ENCODE measurements around the gene ANKRD50.

Gene ANKRD50

DNA sequence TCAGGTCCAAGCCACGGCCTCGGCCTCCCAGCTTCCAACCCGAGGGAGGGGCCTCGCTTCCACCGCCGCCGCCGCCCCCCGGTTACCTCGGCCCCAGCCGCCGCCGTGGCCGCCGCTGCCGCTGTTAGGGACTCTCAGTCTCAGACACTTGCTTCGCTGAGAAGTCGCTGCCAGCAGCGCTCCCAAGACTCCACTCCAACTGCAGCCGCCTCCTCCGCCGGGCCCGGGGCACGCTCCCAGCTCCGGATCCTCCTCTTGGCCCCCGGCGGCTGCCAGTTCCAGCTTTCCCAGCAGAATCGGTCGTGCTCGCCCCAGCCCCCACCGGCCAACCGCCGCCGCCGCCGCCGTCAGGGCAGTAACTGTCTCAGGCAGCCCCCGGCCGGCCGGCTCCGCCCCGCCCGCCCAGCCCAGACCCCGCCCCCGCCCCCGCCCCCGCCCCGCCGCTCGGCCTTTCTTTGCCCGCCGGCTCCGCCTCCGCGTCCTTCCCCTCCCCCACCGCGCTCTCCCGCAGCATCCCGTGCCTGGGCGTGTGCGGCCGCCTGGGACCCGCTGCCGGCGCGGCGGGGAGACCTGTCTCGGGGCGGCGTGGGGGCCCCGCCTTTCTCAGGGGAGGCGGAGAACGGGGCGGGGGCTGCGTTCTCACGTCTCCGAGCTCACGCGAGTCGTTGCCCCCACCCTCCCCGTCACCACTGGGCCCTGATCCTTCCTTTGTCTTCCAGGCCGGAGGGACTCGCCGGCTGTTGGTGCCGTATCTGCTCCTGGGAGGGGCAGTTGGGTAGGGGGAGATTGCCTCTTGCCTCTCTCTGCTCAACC lies at the start of gene ANKRD50:
ANKRD50 (minus strand) TSS at position 361 of the 813 bp plus-strand sequence. CDS start 2,221 bp downstream, outside the sequence.
- DNase-seq: no peak

DNA sequence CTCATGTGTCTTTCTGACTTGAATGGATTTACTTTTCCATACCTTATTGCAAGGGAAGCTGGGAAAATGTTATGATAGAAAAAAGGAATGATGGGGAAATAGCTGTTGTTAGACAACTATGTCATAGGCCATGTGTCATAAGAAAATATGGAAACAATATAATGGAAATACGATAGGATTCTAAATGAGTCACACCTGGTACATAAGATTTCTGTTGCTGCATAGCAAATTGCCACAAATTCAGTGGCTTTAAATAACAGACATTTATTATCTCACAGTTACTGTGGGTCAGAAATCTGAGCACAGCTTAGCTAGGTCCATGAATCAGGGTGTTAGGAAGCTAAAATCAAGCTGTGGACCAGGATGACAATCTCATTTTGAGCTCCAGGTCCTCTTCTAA lies 44.6 kb upstream of the ANKRD50 start:
- no peak for DNase-seq

- no peak for DNase-seq
Observed at GRCh38 chr4:124754681-124755080, 42.1 kb upstream of the ANKRD50 start.

DNA sequence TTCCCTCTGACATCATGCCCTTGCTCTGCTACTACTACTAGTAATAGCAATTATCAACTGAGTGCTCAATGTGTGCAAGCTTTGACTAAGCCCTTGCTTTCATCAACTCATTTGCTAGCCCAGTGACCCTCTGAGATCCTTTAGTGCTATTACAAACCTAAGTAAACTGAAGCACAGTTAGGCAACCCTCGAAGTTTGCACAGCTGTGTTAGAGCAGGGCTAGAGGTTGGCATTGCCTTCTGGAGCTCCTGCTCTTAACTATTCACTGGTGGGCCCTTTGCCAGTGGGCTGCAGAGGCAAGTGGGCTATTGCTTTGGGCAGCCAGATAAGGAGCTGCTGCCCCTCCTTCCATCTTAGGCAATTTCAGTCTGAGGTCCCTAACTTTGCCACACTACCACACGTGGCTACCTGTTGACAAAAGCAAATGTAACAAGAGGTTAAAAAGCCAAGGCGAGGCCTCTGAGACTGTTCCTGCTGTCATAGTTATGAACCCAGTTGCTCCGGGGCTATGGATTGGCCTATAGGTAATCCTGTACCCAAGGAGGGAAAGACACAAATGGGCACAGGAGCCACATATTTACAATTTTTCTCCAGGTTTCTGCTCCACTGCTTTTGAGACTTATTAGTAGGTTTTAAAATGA lies 41.5 kb upstream of the ANKRD50 start:
- DNase-seq: no peak

GRCh38 chr4:124749421-124749820 lies 36.9 kb upstream of the ANKRD50 start:
- no peak for DNase-seq

GRCh38 chr4:124748965-124749364 lies 36.4 kb upstream of the ANKRD50 start:
- no peak for DNase-seq

GRCh38 chr4:124745985-124746801 lies 33.7 kb upstream of the ANKRD50 start:
- no peak for DNase-seq

DNA sequence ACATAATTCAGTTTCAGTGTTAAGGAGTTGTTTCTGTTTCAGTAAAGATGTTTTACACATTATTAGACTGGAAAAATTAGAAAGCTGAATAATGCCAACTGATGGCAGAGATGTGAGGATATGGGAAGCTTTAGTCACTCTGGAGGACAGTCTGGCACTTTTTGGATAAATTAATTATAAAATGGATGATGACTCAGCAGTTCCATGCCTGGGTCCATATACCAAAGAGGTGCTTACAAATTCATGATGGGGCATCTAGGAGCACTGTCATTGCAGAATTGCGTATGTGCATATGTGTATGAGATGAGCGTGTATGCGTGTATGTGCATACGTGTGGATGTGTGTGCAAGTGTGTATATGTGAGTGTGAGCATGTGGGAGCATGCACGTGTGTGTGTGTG lies 31.2 kb upstream of the ANKRD50 start:
- no peak for DNase-seq

DNA sequence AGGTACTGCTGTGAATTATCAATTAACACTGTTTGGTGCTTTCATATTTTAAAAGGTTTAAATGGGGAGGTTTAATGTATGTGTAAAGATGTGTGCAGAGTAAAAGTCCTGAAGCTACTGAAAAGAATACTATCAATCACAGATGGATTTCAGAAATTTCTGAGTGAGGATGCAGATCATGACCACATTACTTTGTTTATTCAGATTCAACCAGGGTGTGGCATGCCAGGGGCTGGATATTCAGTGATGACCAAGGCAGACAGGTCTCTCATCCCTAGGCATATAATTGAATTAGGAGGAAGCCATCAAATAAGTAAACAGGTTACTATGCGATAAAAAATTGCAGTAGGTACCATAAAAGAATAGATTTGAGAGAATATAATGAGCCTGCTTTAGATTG lies 28.0 kb upstream of the ANKRD50 start:
- no peak for DNase-seq

GRCh38 chr4:124738994-124739393 lies 26.5 kb upstream of the ANKRD50 start:
- no peak for DNase-seq

- DNase-seq: no peak
Observed at GRCh38 chr4:124737619-124738018, 25.1 kb upstream of the ANKRD50 start.

DNA sequence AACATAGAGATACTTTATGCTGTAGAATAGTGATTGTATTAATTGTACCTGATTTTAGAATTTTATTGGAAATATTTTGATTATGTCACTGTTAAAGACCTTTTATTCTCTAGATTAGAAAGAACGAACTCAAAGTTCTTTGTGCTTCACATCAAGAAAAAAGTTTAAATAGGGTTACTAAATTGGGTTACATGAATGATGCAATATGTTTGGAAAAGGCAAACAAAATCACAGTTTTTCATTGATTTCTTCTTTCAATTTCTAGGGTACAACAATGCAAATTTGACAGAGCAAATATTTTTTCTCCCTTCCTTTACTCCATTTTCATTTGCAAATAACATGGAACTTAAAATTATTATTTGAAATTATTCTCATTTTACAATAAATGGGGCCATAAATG lies 24.0 kb upstream of the ANKRD50 start:
- DNase-seq: no peak

- DNase-seq: no peak
Observed at GRCh38 chr4:124727331-124727890, 14.9 kb upstream of the ANKRD50 start.

DNA sequence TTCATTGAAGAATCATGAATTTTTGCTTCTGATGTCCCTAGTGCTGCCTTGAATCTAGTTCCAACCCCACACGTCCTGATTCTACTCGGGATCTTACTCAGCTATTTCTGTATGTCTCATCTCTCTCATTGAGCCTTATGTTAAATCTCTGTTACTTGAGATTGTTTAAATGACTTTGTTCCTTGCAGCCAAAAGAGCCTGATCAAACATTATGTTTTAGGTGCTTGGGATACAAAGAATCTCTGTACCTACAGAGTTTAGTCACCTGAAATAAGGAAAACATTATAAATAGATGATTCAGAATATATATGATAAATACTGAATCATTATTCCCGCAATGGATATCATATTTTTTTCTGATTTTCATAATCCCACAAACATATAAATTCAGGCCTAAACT lies 13.7 kb upstream of the ANKRD50 start:
- DNase-seq: no peak

GRCh38 chr4:124722071-124722470 lies 9.5 kb upstream of the ANKRD50 start:
- DNase-seq: no peak

- no peak for DNase-seq
Observed at GRCh38 chr4:124717101-124717500, 4.6 kb upstream of the ANKRD50 start.

DNA sequence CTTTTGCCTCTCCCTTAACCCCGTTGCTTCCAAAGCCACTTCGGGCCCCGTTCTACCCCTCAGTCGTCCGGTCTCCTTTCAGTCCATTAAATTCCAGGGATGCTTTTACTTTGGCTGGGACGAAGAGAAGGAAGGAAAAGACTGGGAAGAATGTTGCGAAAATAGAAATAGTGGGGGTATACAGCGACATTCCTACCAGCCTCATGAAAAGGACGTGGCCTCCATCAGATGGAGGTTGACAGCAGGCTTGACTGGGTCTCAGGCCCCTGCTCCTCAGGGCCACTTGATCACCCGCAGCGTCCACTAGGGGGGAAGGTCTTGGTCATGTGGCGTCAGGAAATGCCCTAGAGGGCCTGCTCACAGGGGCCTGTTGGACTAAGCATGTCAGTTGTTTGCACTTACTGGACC lies 657 bp upstream of the ANKRD50 start:
- no peak for DNase-seq

- no peak for DNase-seq
Observed at GRCh38 chr4:124711471-124712371, 811 bp downstream of the ANKRD50 start.

GRCh38 chr4:124710911-124711310 lies 1.6 kb downstream of the ANKRD50 start:
- DNase-seq: no peak

DNA sequence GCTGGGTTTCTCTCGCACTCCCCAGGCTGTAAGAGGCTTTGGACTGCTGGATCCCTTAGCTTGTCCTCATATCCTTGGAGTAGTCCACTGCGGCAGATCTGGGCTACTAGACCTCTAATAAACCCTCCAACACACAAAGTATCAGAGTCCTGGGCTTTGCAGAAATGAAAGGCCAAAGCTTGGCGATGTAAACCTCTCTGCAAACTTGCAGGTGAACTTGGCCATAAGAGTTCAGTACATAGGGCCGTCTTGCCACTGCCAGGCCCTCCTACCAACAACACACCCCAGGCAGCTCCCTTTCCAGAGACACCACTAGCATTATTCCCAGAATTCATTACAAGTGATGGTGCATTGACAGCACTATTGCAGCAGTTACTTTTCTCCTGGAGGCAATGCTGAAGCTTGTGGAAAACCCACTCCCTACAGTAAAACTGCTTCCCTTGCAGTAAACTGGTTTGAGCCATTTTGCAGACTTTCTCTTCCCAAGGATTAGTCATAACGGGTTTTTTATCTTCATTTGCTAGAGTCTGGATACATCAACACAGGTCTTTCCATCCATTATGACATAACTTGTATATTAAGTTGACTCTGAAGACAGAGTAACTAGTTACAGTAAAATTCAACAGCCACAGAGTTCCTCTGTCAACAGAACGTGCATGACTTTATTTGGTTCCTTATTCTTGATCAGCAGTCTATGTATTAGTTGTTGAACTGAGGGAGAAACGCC lies 2.4 kb downstream of the ANKRD50 start:
- no peak for DNase-seq

DNA sequence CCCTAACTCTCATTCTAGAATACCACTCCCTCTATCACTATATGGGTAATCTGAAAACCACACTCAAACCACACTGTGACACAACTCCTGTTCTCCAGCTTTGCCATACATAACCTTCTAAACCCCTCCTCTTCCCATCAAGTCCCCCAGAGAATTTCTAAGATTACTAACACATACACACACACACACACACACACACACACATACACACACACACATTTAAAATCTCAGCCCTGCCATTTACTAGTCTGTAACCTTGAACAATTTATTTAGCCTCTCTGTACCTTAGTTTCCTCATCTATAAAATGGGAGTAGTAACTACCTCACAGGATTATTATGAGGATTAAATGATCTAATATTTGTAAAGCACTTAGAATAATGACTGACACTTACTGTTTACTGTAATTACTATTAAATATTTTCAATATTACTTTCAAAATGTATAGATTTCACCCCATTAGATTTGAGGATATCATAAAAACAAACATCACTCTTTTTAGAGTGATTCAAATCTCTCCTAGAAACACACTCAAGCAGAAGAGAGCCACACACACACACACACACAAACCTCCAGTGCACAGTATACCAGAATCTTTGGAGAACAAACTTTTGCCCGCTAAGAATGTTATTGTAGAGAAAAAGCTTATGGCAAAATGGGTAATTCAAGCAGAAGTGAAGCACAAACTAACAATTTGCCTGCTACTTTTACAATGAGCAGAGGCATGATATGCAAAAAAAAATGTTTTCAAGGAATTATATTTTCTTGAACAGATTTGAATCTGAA lies 3.8 kb downstream of the ANKRD50 start:
- DNase-seq: no peak
